ENCODE results near the gene GEMIN7.

GEMIN7 gene

DNA sequence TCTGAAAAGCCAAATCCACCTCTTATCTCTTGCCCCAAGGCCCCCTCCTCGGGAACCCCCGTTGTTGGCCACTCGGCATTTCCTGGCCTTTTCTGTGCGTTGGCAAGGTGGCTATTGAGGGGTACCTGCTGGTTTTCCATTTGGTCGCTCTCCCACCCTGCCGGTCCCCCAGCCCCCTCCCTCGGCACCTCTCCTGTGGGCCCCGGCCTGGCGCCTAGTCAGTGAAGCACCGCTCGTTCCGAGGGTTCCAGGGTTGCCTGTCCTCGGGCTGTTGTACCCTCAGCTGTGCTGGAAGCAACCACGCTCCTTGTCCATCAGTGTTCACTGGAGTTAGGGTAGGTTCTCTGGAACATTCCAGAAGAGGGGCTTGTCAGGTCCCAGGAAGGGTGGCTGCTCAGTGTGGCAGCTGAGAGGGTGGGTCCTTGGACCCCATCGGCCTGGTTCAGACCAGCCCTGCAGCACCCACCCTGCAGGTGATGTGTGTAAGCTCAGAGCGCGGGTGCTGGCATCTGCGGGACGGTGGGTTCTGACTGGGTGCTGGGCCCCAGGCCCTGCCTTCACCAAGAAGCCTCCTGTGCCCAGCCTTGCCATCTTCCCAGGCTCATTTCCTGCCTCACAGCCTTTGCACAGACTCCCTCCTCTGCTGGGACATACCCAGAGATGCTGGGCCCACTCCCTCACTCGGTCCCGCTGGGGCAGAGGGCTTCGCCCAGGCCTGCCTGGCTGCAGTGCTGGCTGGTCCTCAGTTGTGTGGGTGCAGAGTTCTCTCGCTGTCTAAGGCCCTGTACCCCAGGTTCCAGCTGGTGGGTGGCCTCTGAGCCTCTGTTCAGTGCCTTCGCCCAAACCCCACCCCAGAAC, 60.5 kb downstream of the GEMIN7 start:
- no peak for DNase-seq
- in situ Hi-C loops (cut with HindIII; ENCODE audit: low pct_ligation_motif_present, low pct_unique_long_range_greater_than_20kb, low sequenced_read_pairs) = no loop called here

DNA sequence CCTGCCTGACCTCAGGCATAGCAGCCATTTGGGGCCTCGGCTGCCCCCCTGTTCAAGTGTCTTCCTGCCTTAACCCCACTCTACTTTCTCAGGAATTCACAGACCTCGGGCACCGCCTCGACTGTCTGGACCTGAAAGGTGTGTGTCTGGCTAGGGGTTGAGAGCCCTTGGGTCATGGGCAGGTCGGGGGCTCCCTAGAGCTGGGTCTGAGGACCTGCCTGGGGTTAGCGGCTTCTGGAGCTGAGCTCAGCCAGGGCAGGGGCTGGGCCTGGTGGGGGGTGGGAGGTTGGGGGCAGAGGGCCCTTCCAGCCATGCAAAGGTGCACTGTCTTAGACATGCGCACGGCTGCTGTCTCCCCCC, 61.1 kb downstream of the GEMIN7 start:
- in situ Hi-C loops (cut with HindIII; ENCODE audit: low pct_ligation_motif_present, low pct_unique_long_range_greater_than_20kb, low sequenced_read_pairs) = no loop called here
- no peak for DNase-seq

DNA sequence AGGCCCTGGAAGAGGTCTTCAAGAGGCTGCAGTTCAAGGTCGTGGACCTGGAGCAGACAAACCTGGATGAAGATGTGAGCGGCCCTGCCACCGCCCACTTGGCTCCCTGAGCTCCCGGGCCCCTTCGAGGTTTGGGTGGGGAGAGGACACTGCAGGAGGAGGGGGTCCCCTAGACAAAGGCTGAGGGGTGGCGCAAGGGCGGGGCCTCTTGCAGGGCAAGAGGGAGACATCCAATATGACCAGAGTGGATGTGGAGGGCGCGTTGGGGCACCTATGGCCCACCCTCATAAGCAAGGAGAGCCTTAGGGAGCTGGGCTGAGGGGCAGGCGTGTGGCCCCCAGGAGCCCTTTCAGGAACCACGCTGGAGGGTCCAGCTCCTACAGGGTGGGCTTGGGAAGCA, 61.5 kb downstream of the GEMIN7 start:
- in situ Hi-C loops (cut with HindIII; ENCODE audit: low pct_ligation_motif_present, low pct_unique_long_range_greater_than_20kb, low sequenced_read_pairs) = no loop called here
- DNase-seq = no peak
